Measurements from ENCODE around the gene CDYL.

Gene CDYL, protein sequence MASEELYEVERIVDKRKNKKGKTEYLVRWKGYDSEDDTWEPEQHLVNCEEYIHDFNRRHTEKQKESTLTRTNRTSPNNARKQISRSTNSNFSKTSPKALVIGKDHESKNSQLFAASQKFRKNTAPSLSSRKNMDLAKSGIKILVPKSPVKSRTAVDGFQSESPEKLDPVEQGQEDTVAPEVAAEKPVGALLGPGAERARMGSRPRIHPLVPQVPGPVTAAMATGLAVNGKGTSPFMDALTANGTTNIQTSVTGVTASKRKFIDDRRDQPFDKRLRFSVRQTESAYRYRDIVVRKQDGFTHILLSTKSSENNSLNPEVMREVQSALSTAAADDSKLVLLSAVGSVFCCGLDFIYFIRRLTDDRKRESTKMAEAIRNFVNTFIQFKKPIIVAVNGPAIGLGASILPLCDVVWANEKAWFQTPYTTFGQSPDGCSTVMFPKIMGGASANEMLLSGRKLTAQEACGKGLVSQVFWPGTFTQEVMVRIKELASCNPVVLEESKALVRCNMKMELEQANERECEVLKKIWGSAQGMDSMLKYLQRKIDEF

GRCh38 chr6:4776131-4776492 lies at the start of gene CDYL:
Gene CDYL, plus strand, starts transcription at chr6:4776404. Its CDS starts 380 bp downstream, at chr6:4776784.
- peak; percentile 48 for DNase-seq

DNA sequence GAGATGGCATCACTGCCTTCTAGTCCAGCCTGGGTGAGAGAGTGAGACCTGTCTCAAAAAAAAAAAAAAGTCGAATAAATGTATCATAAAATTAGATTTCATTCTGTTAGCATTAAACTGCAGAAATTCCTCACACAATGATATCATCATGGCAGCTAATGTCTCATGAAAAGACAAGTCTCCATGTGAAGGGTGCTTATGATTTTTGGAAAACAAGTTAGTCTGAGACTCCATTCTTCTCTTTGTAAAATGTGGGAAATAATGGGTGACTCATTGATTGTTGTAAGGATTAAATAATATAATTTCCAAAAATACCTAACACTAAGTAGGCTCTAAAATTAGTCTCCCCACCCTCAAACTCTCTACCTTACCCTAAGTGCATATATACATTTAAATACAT lies 49.6 kb upstream of the CDYL start:
- no peak for DNase-seq

- DNase-seq = no peak
Observed at GRCh38 chr6:4727217-4727616, 49.0 kb upstream of the CDYL start.

DNA sequence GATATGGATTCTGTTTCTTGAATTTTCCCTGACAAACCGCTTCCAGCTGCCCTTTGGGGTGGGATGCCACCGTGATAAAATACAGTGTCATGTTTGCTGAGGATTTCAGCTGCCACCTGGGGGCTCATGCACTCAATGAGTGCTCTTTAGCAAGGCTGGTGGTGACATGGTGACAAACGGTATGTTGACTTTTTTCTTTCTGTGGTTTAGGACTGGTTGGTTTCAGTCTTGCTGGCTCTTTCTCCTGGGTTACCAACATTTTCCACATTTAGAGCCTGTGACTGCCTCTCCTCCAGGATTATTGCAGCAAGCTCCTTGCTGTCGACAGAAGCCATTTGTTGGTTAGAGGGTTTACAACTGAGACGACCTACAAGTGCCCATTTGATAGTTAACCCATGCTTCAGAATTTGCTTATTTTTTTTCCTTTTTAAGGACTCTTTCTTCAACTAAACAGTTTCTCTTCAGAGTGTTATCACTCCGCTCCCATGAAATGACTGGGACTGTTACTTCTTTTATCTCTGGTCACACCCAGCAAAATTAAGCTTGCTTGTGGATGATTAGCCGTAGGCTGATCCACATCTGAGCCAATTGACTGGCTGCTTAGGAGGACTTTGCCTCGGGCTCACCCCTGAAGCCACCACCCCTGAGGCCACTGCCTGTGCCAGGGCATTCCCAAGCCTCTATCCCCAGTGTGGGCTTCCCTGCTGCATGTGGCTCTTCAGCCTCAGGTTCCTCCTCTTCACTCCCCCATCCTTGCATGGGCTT lies 48.4 kb upstream of the CDYL start:
- DNase-seq = peak; percentile 2

GRCh38 chr6:4728436-4728769 lies 47.8 kb upstream of the CDYL start:
- no peak for DNase-seq

DNA sequence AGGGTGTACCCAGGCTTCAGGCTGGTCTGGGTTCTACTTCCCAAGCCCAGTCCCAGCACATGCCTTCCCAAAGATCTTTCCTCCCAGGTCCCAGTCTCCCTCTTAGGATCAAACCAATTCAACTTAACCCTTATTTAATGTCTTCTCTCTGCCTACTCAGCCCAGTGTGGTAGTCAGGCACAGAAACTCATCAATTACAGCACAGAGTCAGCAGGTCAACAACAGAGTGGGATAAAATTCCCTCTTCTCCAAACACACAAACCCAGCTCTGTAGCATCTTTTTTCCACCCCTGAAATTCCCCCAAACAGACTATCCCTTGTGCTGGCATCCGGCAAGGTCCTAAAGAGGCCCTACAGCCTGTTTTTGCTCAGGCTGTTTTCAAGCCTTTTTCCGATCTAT lies 47.3 kb upstream of the CDYL start:
- no peak for DNase-seq

GRCh38 chr6:4731996-4732395 lies 44.2 kb upstream of the CDYL start:
- DNase-seq = no peak

DNA sequence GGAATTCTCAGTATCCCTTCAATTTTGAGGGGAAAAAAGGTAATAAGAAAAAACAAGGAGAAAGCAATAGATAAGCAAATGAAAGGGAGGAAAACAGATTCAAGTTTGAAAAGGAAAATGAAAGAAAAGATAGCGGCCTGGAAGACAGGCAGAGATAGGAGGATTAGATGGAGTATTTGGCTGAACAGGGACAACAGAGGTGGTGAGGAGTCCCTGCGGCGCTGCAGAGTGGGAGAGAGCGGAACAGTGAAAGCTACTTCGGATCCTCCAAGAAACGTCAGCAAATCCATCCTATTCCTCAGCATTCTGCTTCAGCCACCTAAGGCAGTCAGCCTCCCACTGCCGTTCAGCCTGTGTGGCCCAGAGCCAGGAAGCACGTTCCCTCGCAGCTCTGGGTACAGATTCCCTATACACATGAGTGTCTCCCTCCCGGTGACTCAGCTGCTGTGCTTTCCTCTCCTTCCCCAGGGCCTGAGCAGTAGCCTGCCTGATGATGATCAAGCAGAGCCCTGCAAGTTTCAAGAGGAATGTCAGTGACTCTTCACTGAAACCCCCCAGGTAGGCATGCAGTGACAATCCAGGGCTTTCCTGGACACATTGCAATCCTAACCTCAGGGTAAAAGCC lies 43.4 kb upstream of the CDYL start:
- DNase-seq = peak; percentile 2

- no peak for DNase-seq
Observed at GRCh38 chr6:4736371-4736873, 39.8 kb upstream of the CDYL start.

DNA sequence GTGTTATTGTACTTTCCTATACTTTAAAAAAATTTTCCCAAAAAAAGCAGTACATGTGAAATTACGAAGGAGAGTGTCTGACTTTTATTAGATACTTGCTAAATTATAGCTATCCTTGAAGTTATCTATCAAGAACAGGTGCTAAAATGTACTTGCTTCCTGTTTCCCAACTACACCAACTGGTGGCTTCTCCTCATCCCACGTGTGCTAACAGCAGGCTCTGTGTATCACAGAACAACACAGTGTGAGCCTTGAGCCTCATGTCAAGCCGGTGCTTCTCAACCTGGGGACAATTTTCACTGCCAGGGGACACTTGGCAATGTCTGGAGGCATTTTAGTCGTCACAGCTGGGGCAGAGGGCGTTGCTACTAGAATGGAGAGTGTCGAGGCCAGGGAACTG lies 36.2 kb upstream of the CDYL start:
- DNase-seq = no peak

DNA sequence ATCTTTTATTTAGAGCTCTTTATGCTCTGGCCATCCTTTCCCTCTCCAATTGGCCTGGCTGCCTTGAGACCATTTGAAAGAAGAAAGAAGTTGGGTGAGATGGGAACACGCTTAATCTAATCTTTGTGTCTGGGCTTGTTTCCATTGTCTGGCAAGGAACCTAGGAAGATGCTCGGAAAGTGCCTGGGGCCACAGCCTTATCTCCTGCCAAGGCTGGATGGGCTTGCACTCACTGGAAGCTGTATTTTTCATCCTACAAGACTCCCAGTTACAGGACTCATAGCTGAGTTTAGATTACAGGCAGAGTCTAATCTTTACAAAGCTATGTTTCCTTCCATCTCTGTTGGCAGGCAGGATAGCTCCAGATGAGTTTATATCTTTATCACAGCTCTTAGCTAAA lies 33.1 kb upstream of the CDYL start:
- DNase-seq = no peak

DNA sequence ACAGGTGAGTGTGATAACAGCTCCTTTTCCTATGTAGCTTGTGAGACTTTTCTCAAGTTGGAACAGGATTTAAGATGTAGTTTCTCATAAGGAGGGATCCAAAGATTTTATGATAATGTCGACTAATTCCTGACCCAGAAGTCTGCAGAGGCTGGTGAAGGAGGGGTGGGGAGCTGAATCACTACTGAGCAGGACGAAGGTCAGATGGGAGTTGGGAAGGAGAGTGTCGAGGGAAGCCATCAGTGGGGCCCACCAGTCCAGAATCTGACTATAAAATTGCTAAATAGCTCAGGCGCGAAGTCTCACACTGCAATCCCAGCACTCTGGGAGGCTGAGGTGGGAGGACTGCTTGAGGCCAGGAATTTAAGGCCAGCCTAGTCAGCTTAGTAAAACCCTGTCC lies 32.3 kb upstream of the CDYL start:
- DNase-seq = no peak

GRCh38 chr6:4747588-4747987 lies 28.6 kb upstream of the CDYL start:
- DNase-seq = no peak

DNA sequence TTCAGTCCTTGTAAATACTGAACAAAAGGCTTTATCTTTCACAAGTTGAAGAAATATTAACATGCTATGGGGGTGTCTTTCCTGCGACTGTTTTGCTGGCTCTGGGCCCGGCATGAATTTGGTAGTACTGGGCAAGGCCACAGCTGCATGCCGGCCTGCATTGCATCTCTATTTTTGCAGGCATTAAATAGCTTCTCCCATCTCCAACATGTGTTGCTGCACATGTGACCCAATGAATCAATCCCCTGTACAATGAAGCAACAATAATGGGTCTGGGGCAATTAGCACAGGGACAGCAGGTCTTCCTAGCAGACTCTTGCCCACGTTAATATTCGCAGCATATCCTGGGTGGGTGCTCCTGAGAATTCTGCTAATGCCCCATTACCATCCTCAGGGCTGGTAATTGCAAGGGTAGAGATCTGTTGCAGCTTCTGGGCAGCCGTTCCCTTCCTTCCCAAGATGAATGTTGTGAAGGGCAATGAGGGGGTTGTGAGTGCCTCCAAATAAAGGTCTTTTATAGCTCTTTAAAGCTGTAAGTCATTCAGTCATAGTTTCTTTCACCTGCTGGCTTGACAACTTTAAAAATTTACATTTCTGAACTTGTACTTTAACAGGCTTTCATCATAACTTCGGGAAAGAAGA lies 24.3 kb upstream of the CDYL start:
- no peak for DNase-seq

DNA sequence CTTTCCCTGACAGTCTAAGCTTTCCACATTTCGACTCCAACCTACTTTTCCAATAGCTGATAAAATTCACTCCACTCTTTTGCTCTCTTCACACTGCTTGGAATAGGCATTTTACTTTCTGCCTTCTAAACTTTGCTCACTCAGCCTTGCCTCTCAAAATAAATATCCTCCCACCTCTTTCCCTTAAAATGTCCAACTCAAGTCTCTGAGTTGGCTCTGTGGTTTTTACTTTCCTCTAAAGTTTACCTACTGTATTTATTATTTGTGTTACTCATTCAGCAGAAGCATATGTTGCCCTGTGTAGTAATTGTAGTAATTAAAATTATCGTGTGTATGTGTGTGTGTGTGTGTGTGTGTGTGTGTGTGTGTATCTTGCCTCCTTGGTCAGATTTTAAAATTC lies 20.0 kb upstream of the CDYL start:
- no peak for DNase-seq

GRCh38 chr6:4759997-4760396 lies 16.2 kb upstream of the CDYL start:
- DNase-seq = no peak

GRCh38 chr6:4760773-4761172 lies 15.4 kb upstream of the CDYL start:
- no peak for DNase-seq

DNA sequence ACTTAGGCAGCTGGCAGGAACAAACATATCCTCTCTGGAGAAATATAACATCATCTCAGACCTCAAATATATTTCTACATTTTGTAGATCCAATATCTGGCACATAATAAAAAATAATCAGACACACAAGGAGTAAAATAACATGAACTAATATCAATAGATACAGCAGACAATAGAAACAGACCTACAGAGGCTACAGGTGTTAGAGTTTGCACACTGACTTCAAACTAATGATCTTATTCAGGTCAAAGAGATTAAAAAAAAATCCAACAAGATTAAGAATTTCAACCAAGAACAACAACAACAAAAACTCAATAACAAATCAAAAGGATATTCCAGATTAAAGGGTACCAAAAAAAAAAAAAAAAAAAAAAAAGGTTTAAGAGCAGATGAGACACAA lies 13.9 kb upstream of the CDYL start:
- no peak for DNase-seq

DNA sequence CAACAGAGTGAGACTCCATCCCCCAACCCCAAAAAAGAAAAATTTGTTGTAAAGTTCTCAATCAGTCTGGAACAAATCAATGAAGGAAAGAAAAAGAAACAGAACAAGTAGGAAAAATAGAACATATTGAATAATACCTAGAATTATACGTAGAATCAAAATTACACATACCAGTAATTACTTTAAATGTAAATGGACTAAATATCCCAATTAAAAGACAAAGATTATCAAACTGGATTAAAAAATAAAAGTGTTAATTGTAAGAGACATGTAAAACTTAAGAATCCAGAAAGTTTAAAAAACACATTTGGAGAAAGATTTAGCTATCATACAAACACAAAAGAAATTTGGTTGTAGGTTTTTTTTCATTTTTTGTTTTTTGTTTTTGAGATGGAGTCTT lies 12.3 kb upstream of the CDYL start:
- DNase-seq = no peak

DNA sequence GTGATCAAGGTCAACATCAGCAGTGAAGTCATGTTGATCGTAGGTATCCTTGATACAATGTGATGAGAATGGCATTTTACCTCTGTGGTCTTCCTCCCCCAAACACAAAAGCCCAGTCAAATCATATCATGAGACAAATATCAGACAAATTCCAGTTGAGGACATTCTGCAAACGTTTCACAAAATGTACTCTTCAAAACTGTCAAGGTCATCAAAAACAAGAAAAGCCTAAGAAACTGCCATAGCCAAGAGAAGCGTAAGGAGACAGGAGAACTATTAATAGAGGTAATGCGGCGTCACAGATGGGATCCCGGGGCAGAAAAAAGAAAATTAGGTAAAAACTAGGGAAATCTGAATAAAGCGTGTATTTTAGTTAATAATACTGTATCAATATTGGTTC lies 7.4 kb upstream of the CDYL start:
- no peak for DNase-seq

DNA sequence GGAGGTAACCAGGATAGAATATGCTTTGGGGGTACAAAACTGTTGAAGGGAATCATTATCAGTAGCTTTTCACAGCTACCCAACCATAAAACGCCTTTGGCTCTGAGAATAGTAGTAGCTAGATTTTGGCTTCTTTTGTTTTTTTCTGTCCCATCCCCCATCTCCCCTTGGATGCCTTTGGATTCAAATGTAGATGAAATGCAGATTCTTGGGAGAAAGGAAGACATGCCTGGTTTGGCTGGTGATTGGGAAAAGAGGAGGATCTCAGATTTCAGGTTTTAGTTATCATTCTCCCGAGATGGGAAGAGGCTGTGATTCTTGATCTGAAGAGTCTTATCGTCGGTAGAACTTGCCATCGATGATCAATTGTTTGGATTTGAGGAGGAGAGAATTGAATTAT lies 3.5 kb upstream of the CDYL start:
- DNase-seq = no peak

GRCh38 chr6:4773181-4773580 lies 3.0 kb upstream of the CDYL start:
- no peak for DNase-seq

- no peak for DNase-seq
Observed at GRCh38 chr6:4774296-4774695, 1.9 kb upstream of the CDYL start.

Data from NCI-H1092 treated with DMSO at 0.1 percent for 48 hours (cell line).